NT2/D1 (cell line): ENCODE results near the gene CYP2F1.

ENCODE experiments used
- SUZ12 ChIP-seq: IDR thresholded peaks from 2 replicates; pipeline ENCODE4 v1.6.1; 2011; ENCODE audit not compliant: insufficient read length, insufficient read depth; ENCODE audit errors: extremely low read depth
- YY1 ChIP-seq: IDR thresholded peaks from 2 replicates; pipeline ENCODE4 v1.6.1; 2011; ENCODE audit not compliant: insufficient read length, insufficient read depth
- ZNF274 ChIP-seq: IDR thresholded peaks from 2 replicates; pipeline ENCODE4 v1.6.1; 2011; ENCODE audit warnings: mild to moderate bottlenecking, low read depth, low read length

- TF ChIP-seq YY1, result no peak
- no peak for TF ChIP-seq SUZ12
- no peak for TF ChIP-seq ZNF274
These were observed 26.1 kb upstream of the CYP2F1 start, which contains the start of gene CYP2A13 for GRCh38 chr19:41088151-41088550.
